HEK293 (cell line): Measurements from ENCODE around the gene CFAP157.

ENCODE experiments used
- CTCF ChIA-PET: fragments of 350-600 bp; formaldehyde crosslinking; extraction: SDS; loops from one replicate; lab custom pipeline; 2021; ENCODE audit warnings: antibody characterized with exemption; lab: Yijun Ruan, JAX
- POLR2A ChIA-PET: fragments of 300-600 bp; formaldehyde crosslinking; extraction: SDS; loops from one replicate; lab custom pipeline; 2020; ENCODE audit warnings: antibody characterized with exemption, inconsistent platforms; lab: Yijun Ruan, JAX
- H3K27ac ChIP-seq: fragments of 200-500 bp; sonication (Bioruptor generic); 2 replicates; pipeline ENCODE4 v1.5.1; 2014; ENCODE audit warnings: low read depth, low read length, control low read depth, inconsistent platforms; ENCODE audit errors: extremely low read depth
- H3K36me3 ChIP-seq, 2 experiments: fragments of 200-500 bp in 1 of 2; sonication (Bioruptor generic) in 1 of 2; 1 replicate in 1 of 2; 2 replicates in 1 of 2; pipeline ENCODE4 v1.5.1; 2014 to 2017; ENCODE audit warnings: inconsistent platforms in 2 of 2, low read length in 2 of 2; ENCODE audit not compliant: control insufficient read depth in 2 of 2, insufficient read depth in 1 of 2
- H3K4me1 ChIP-seq: fragments of 200-500 bp; sonication (Bioruptor generic); 2 replicates; pipeline ENCODE4 v1.5.1; 2014; ENCODE audit warnings: mild to moderate bottlenecking, low read length, inconsistent platforms; ENCODE audit not compliant: control insufficient read depth, insufficient read depth
- H3K4me3 ChIP-seq: 2 replicates; pipeline ENCODE4 v1.5.1; 2011; ENCODE audit warnings: low read depth, mild to moderate bottlenecking, control low read depth, low read length, moderate library complexity
- H3K9me3 ChIP-seq: fragments of 200-500 bp; sonication (Bioruptor generic); 2 replicates; pipeline ENCODE4 v1.5.1; 2014; ENCODE audit warnings: low read depth, low read length, inconsistent platforms; ENCODE audit not compliant: control insufficient read depth, insufficient read depth
- BCL11B ChIP-seq: fragments of 450-650 bp; formaldehyde crosslinking; IDR thresholded peaks from 2 replicates; pipeline ENCODE4 v1.5.1; 2016; ENCODE audit warnings: low read depth, missing biosample characterization, missing genetic modification characterization
- CTCF ChIP-seq: fragments of 450-650 bp; formaldehyde crosslinking; IDR thresholded peaks from 2 replicates; pipeline ENCODE4 v1.5.1; 2016; ENCODE audit warnings: missing biosample characterization, missing genetic modification characterization
- GLIS2 ChIP-seq: fragments of 450-650 bp; formaldehyde crosslinking; IDR thresholded peaks from 2 replicates; pipeline ENCODE4 v1.5.1; 2016; ENCODE audit warnings: missing biosample characterization, missing genetic modification characterization
- INSM2 ChIP-seq: fragments of 450-650 bp; formaldehyde crosslinking; IDR thresholded peaks from 2 replicates; pipeline ENCODE4 v1.5.1; 2016; ENCODE audit warnings: missing biosample characterization, missing genetic modification characterization
- KLF8 ChIP-seq: fragments of 450-650 bp; formaldehyde crosslinking; IDR thresholded peaks from 2 replicates; pipeline ENCODE4 v1.5.1; 2016; ENCODE audit warnings: missing biosample characterization, missing genetic modification characterization
- MZF1 ChIP-seq: fragments of 450-650 bp; formaldehyde crosslinking; IDR thresholded peaks from 2 replicates; pipeline ENCODE4 v1.5.1; 2017; ENCODE audit warnings: missing biosample characterization, missing genetic modification characterization, borderline replicate concordance
- ZBTB44 ChIP-seq: fragments of 450-650 bp; IDR thresholded peaks from 2 replicates; pipeline ENCODE4 v1.5.1; 2018; ENCODE audit warnings: missing biosample characterization, mild to moderate bottlenecking, missing genetic modification characterization
- ZFP3 ChIP-seq: fragments of 450-650 bp; formaldehyde crosslinking; IDR thresholded peaks from 2 replicates; pipeline ENCODE4 v1.5.1; 2016; ENCODE audit warnings: low read depth, missing biosample characterization, missing genetic modification characterization
- ZNF530 ChIP-seq: fragments of 450-650 bp; formaldehyde crosslinking; IDR thresholded peaks from 2 replicates; pipeline ENCODE4 v1.5.1; 2016; ENCODE audit warnings: low read depth, missing biosample characterization, missing genetic modification characterization
- ZNF548 ChIP-seq: fragments of 450-650 bp; formaldehyde crosslinking; IDR thresholded peaks from 2 replicates; pipeline ENCODE4 v1.5.1; 2016; ENCODE audit warnings: missing biosample characterization, missing genetic modification characterization
- ZNF629 ChIP-seq: fragments of 450-650 bp; formaldehyde crosslinking; IDR thresholded peaks from 2 replicates; pipeline ENCODE4 v1.5.1; 2017; ENCODE audit warnings: missing biosample characterization, missing genetic modification characterization
- ZNF654 ChIP-seq: fragments of 450-650 bp; formaldehyde crosslinking; IDR thresholded peaks from 2 replicates; pipeline ENCODE4 v1.5.1; 2016; ENCODE audit warnings: low read depth, missing biosample characterization, missing genetic modification characterization
- TF ChIP-seq, protein P1 (sequence below): fragments of 450-650 bp; formaldehyde crosslinking; IDR thresholded peaks from 2 replicates; pipeline ENCODE4 v1.5.1; 2016; ENCODE audit warnings: missing biosample characterization, missing genetic modification characterization
- TF ChIP-seq, protein P2 (sequence below): fragments of 450-650 bp; formaldehyde crosslinking; IDR thresholded peaks from 2 replicates; pipeline ENCODE4 v1.5.1; 2016; ENCODE audit warnings: missing biosample characterization, missing genetic modification characterization
- TF ChIP-seq, protein P3 (sequence below): fragments of 450-650 bp; IDR thresholded peaks from 2 replicates; pipeline ENCODE4 v1.5.1; 2018; ENCODE audit warnings: missing biosample characterization, missing genetic modification characterization

The CFAP157 gene

DNA sequence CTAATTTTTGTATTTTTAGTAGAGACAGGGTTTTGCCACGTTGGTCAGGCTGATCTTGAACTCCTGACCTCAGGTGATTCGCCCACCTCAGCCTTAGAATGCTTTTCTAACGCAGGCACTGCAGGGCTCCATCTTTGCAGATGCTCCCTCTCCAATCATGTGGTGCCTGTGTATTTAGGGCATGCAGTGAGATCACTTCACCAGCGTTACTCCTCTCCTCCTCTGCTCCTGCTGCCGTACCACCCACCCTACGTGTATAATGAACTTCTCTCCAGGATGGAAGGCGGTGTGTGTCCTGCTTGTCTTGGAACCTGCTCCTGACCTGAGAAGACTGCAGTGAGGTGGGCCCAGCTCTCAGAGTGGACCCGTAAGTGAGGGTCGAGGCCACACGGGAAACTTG lies 13.6 kb upstream of the CFAP157 start (continued):
- TF ChIP-seq ZNF629 (tag by site-specific recombination) (no peak), KLF8 (no peak), ZNF530 (no peak)

GRCh38 chr9:127693697-127694096 lies 13.1 kb upstream of the CFAP157 start:
- Histone ChIP-seq H3K4me3 (no peak overlapping the region), H3K4me1 (no peaks in the 10 kb centered on the region), H3K27ac (no peak overlapping the region), H3K36me3 (peaks cover 0 to 29% of the 10 kb centered on the region in 2 experiments; a peak in 1 of 3 replicates), H3K9me3 (no peaks in the 10 kb centered on the region)
- POLR2A ChIA-PET: no interaction called here
- TF ChIP-seq ZNF654 (no peak), MZF1 (no peak), BCL11B (tag by site-specific recombination) (no peak), ZNF548 (tag by site-specific recombination) (no peak), GLIS2 (no peak), CTCF (tag by site-specific recombination) (no peak), INSM2 (no peak), ZFP3 (tag by site-specific recombination) (no peak)
- TF ChIP-seq, protein P1, sequence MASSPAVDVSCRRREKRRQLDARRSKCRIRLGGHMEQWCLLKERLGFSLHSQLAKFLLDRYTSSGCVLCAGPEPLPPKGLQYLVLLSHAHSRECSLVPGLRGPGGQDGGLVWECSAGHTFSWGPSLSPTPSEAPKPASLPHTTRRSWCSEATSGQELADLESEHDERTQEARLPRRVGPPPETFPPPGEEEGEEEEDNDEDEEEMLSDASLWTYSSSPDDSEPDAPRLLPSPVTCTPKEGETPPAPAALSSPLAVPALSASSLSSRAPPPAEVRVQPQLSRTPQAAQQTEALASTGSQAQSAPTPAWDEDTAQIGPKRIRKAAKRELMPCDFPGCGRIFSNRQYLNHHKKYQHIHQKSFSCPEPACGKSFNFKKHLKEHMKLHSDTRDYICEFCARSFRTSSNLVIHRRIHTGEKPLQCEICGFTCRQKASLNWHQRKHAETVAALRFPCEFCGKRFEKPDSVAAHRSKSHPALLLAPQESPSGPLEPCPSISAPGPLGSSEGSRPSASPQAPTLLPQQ (tag by site-specific recombination): no peak
- TF ChIP-seq, protein P2, sequence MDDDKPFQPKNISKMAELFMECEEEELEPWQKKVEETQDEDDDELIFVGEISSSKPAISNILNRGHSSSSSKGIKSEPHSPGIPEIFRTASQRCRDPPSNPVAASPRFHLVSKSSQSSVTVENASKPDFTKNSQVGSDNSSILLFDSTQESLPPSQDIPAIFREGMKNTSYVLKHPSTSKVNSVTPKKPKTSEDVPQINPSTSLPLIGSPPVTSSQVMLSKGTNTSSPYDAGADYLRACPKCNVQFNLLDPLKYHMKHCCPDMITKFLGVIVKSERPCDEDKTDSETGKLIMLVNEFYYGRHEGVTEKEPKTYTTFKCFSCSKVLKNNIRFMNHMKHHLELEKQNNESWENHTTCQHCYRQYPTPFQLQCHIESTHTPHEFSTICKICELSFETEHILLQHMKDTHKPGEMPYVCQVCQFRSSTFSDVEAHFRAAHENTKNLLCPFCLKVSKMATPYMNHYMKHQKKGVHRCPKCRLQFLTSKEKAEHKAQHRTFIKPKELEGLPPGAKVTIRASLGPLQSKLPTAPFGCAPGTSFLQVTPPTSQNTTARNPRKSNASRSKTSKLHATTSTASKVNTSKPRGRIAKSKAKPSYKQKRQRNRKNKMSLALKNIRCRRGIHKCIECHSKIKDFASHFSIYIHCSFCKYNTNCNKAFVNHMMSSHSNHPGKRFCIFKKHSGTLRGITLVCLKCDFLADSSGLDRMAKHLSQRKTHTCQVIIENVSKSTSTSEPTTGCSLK (tag by site-specific recombination): no peak
- CTCF ChIA-PET: interaction anchor here (0.6 kb wide), 1 partner anchor 115 kb away, joined by 3 read pairs; no protein-coding TSS in a partner anchor

DNA sequence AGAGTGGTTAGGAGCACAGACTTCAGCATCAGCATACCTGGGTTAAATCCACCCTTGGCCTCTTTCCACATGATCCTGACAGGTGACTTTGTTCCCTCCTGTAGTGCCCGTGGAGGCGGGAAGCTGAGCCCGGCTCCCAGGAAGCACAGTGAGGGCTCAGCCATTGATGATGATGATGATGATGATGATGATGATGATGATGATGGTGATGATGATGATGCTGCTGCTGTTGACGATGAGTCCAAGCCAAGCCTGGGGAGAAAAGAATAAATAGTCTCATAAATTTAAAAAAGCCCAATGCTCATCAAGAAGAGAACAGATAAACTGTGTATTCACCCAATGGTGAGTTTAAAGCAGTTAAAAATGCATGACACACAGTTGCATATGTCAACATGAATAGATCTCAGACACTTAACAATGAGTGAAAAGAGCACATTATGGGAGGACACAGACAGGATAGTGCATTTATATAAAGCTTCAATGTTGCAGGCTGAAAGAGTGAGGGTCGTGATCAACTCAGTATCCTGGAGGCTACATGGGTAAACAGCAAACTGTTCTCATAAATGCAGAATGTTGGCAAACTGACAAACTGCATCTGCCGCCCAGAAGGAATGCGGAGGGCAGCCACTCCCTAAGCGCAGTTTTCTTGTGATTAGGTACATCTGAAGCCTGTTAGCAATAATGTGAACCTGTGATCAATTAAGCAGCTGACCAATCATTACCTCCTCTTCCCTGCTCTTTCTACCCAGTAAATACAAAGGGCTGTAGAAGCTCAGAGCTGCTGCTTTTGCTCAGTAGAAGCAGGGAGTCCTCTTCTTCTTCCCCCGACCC lies 11.7 kb upstream of the CFAP157 start:
- no peak overlapping the region for H3K27ac ChIP-seq
- H3K4me1 ChIP-seq: no peaks in the 10 kb centered on the region
- TF ChIP-seq, protein P3, sequence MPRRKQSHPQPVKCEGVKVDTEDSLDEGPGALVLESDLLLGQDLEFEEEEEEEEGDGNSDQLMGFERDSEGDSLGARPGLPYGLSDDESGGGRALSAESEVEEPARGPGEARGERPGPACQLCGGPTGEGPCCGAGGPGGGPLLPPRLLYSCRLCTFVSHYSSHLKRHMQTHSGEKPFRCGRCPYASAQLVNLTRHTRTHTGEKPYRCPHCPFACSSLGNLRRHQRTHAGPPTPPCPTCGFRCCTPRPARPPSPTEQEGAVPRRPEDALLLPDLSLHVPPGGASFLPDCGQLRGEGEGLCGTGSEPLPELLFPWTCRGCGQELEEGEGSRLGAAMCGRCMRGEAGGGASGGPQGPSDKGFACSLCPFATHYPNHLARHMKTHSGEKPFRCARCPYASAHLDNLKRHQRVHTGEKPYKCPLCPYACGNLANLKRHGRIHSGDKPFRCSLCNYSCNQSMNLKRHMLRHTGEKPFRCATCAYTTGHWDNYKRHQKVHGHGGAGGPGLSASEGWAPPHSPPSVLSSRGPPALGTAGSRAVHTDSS (tag by site-specific recombination): peak; percentile 99
- TF ChIP-seq ZBTB44 (tag by site-specific recombination): no peak
- ChIA-PET CTCF (no interaction called here), POLR2A (no interaction called here)
- H3K36me3 ChIP-seq: peaks cover 0 to 19% of the 10 kb centered on the region in 2 experiments; a peak in 1 of 3 replicates
- H3K4me3 ChIP-seq: no peak overlapping the region
- H3K9me3 ChIP-seq: no peaks in the 10 kb centered on the region
